OCI-LY7 (cell line): ENCODE results near the gene SLMAP.

ENCODE experiments used
- EZH2phosphoT487 ChIP-seq: fragments of 200-600 bp; sonication (generic); IDR thresholded peaks from 2 replicates; pipeline ENCODE4 v1.6.1; 2018; ENCODE audit warnings: low read depth, borderline replicate concordance, mild to moderate bottlenecking, mixed run types, antibody characterized with exemption, low read length, moderate library complexity, mixed read lengths
- TF ChIP-seq, protein P1 (sequence below): fragments of 200-600 bp; sonication (generic); conservative IDR thresholded peaks from 2 replicates; pipeline ENCODE4 v1.5.1; 2014; ENCODE audit warnings: mild to moderate bottlenecking, antibody characterized with exemption, low read length, moderate library complexity, mixed read lengths

DNA sequence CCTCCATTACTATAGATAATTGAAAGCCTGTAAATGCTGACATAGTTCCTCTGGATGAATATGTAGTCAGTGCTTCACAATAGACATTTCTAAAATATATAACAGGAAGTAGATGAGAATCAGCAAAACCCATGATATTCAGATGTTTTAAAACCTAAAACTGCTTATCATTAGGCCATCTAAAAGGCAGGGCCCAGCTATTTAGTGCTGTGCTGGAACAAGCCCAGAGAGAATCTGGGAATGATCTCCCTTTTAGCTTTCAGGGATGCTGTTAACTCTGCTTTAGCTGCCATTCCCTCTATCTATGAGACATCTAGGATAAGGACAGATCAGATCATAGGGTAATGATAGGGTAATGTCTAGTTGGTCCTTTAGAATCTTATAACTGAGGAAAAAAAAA lies 106.8 kb downstream of the SLMAP start:
- no peak for TF ChIP-seq EZH2phosphoT487
- TF ChIP-seq, protein P1, sequence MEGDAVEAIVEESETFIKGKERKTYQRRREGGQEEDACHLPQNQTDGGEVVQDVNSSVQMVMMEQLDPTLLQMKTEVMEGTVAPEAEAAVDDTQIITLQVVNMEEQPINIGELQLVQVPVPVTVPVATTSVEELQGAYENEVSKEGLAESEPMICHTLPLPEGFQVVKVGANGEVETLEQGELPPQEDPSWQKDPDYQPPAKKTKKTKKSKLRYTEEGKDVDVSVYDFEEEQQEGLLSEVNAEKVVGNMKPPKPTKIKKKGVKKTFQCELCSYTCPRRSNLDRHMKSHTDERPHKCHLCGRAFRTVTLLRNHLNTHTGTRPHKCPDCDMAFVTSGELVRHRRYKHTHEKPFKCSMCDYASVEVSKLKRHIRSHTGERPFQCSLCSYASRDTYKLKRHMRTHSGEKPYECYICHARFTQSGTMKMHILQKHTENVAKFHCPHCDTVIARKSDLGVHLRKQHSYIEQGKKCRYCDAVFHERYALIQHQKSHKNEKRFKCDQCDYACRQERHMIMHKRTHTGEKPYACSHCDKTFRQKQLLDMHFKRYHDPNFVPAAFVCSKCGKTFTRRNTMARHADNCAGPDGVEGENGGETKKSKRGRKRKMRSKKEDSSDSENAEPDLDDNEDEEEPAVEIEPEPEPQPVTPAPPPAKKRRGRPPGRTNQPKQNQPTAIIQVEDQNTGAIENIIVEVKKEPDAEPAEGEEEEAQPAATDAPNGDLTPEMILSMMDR = no peak
